ENCODE results near the gene KLHL12.

DNA sequence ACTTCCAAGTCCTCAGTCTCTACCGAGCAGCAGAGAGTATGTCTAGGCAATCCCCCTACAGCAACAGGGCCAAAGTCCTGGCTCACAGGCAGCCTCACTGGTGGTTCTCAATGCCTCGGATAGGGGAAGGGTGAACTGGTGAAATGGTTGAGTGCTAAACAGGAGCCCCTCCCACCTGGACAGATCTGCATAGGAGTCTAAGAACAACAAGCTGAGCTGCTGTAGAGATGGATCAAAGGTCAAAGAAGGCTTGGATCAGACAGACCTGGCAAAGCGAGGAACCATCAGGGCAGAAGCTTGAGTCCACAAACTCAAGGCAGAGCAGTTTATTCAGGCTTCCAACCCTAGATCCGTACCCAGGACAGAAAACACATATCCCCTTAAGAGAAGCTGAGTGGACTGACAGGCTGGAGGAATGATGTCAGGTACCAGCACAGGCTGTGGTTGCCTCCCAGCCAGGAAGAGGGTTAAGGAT, 69.9 kb downstream of the KLHL12 start:
- TF ChIP-seq POLR2AphosphoS5 (IDR thresholded peaks at IDR 0.05; ENCODE audit: low read depth, low read length), result no peak
- TF ChIP-seq, protein P1, sequence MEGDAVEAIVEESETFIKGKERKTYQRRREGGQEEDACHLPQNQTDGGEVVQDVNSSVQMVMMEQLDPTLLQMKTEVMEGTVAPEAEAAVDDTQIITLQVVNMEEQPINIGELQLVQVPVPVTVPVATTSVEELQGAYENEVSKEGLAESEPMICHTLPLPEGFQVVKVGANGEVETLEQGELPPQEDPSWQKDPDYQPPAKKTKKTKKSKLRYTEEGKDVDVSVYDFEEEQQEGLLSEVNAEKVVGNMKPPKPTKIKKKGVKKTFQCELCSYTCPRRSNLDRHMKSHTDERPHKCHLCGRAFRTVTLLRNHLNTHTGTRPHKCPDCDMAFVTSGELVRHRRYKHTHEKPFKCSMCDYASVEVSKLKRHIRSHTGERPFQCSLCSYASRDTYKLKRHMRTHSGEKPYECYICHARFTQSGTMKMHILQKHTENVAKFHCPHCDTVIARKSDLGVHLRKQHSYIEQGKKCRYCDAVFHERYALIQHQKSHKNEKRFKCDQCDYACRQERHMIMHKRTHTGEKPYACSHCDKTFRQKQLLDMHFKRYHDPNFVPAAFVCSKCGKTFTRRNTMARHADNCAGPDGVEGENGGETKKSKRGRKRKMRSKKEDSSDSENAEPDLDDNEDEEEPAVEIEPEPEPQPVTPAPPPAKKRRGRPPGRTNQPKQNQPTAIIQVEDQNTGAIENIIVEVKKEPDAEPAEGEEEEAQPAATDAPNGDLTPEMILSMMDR (IDR thresholded peaks at IDR 0.05; ENCODE audit: control extremely low read depth in 1 of 3, insufficient read depth in 1 of 3, low read depth in 1 of 3, low read length in 3 of 3), result no peak
- TF ChIP-seq EZH2 (IDR thresholded peaks at IDR 0.05; ENCODE audit: low read depth, low read length, severe bottlenecking), result no peak
- TF ChIP-seq, protein P2, sequence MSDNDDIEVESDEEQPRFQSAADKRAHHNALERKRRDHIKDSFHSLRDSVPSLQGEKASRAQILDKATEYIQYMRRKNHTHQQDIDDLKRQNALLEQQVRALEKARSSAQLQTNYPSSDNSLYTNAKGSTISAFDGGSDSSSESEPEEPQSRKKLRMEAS (IDR thresholded peaks at IDR 0.05), result no peak
- no peak for TF ChIP-seq SP1 (IDR thresholded peaks at IDR 0.05; ENCODE audit: low read depth, low read length)
- no peak for TF ChIP-seq EP300 (IDR thresholded peaks at IDR 0.05; ENCODE audit: borderline replicate concordance in 1 of 2, low read depth in 2 of 2, low read length in 2 of 2)
- no peak for TF ChIP-seq YY1 (IDR thresholded peaks at IDR 0.05; ENCODE audit: low read depth, low read length)
- TF ChIP-seq RNF2 (IDR thresholded peaks at IDR 0.05; ENCODE audit: borderline replicate concordance, low read depth, low read length, missing control alignments, poor library complexity, severe bottlenecking), result no peak
- no peak for TF ChIP-seq RBBP5 (IDR thresholded peaks at IDR 0.05; ENCODE audit: borderline replicate concordance, low read depth, low read length)
- TF ChIP-seq TAF1 (IDR thresholded peaks at IDR 0.05; ENCODE audit: low read depth, low read length), result no peak
